K562 (cell line): ENCODE measurements around the gene CADM2. TPM values are rescaled to one million over a fixed set of nuclear protein-coding genes. Genes with fewer than 3 reads are reported as not detected.

Source experiments
- ATAC-seq: fragments of 200-7000 bp; cut with Tn5 transposase; 3 replicates; pipeline ENCODE4 v1.9.1; 2020; ENCODE audit warnings: moderate library complexity
- BruUV-seq: library from RNA; stranded (reverse); fragments of 400-500 nt; replicated peaks from 2 replicates; lab custom pipeline; 2021; lab: Mats Ljungman, UMichigan
- CTCF ChIA-PET: fragments of 300-600 bp; formaldehyde crosslinking; extraction: SDS; loops from one replicate; lab custom pipeline; 2021; ENCODE audit warnings: low intra/inter-chr PET ratio; lab: Yijun Ruan, JAX
- POLR2A ChIA-PET: fragments of 300-600, 350-650 bp; sonication (Branson Sonifier 250); formaldehyde crosslinking; extraction: SDS; loops from one replicate; lab custom pipeline; 2021; ENCODE audit warnings: antibody characterized with exemption, inconsistent platforms; lab: Yijun Ruan, JAX
- DNase-seq, 4 experiments: peaks; one replicate each; pipeline versions ENCODE4 v3.0.0 to v3.0.0-alpha.2; 2011 to 2018; ENCODE audit warnings: low spot score in 3 of 4, mixed read lengths in 3 of 4; ENCODE audit errors: extremely low read depth in 1 of 4
- FAIRE-seq: peaks from 2 replicates; lab custom pipeline; 2011; peaks lifted over from hg19 to GRCh38; lab: Jason Lieb, UNC
- H2AFZ ChIP-seq: 2 replicates; pipeline ENCODE4 v1.6.0; 2011; ENCODE audit warnings: low read depth, low read length, control low read depth, inconsistent platforms
- H3K27ac ChIP-seq: fragments of 200-600 bp; 3 replicates; pipeline ENCODE4 v1.8.0; 2011; ENCODE audit warnings: low read depth, mild to moderate bottlenecking, control low read depth, inconsistent platforms, low read length, moderate library complexity, mixed read lengths; ENCODE audit errors: extremely low read depth
- H3K27me3 ChIP-seq, 2 experiments: fragments of 300-600 bp in 1 of 2; 2 replicates in 1 of 2; 3 replicates in 1 of 2; pipeline versions ENCODE4 v1.6.0 to v1.8.0; 2011; ENCODE audit warnings: inconsistent platforms in 2 of 2, low read length in 2 of 2, mild to moderate bottlenecking in 1 of 2, mixed read lengths in 1 of 2, moderate library complexity in 1 of 2; ENCODE audit not compliant: control insufficient read depth in 2 of 2, insufficient read depth in 2 of 2
- H3K36me3 ChIP-seq: fragments of 300-600 bp; 3 replicates; pipeline ENCODE4 v1.8.0; 2011; ENCODE audit warnings: mild to moderate bottlenecking, low read length, inconsistent platforms; ENCODE audit not compliant: control insufficient read depth, insufficient read depth
- H3K4me1 ChIP-seq, 2 experiments: fragments of 200-600 bp in 1 of 2; replicated peaks in 1 of 2; 2 replicates in 1 of 2; 3 replicates in 1 of 2; pipeline versions ENCODE4 v1.5.1 to v1.8.0; 2011; ENCODE audit warnings: inconsistent platforms in 2 of 2, low read length in 2 of 2, mild to moderate bottlenecking in 1 of 2, mixed read lengths in 1 of 2, moderate library complexity in 1 of 2; ENCODE audit not compliant: control insufficient read depth in 2 of 2, insufficient read depth in 2 of 2
- H3K4me2 ChIP-seq: 2 replicates; pipeline ENCODE4 v1.6.1; 2011; ENCODE audit warnings: low read length, control low read depth, inconsistent platforms, mixed read lengths; ENCODE audit not compliant: insufficient read depth
- H3K4me3 ChIP-seq: fragments of 200-600 bp; sonication (generic), shearing (Covaris generic); 2 replicates; pipeline ENCODE4 v1.5.1; 2016; ENCODE audit warnings: control low read depth, inconsistent platforms
- H3K79me2 ChIP-seq: fragments of 200-600 bp; 3 replicates; pipeline ENCODE4 v1.8.0; 2011; ENCODE audit warnings: low read length, inconsistent platforms; ENCODE audit not compliant: control insufficient read depth, insufficient read depth
- H3K9ac ChIP-seq, 2 experiments: 2 replicates each; pipeline versions ENCODE4 v1.6.0 to v1.6.1; 2011; ENCODE audit warnings: low read depth in 2 of 2, low read length in 2 of 2, control low read depth in 1 of 2, inconsistent platforms in 1 of 2, mild to moderate bottlenecking in 1 of 2, mixed read lengths in 1 of 2; ENCODE audit not compliant: insufficient read depth in 1 of 2
- H3K9me1 ChIP-seq: one replicate; pipeline ENCODE4 v1.6.0; 2011; ENCODE audit warnings: inconsistent platforms, mild to moderate bottlenecking, low read length, moderate library complexity; ENCODE audit not compliant: control insufficient read depth, insufficient read depth
- H3K9me3 ChIP-seq: replicated peaks from 2 replicates; pipeline ENCODE4 v1.5.1; 2011; ENCODE audit warnings: low read depth, low read length, inconsistent platforms; ENCODE audit not compliant: control insufficient read depth, insufficient read depth
- H4K20me1 ChIP-seq: replicated peaks from 2 replicates; pipeline ENCODE4 v1.6.1; 2011; ENCODE audit warnings: low read length, inconsistent platforms, mixed read lengths; ENCODE audit not compliant: control insufficient read depth, insufficient read depth
- FOXM1 ChIP-seq, 2 experiments: fragments of 450-650 bp in 1 of 2; sonication (generic) in 1 of 2; formaldehyde crosslinking in 1 of 2; IDR thresholded peaks; 2 replicates each; pipeline versions ENCODE4 v1.6.1 to v1.9.0; 2017 to 2022; ENCODE audit warnings: low read depth in 2 of 2, mild to moderate bottlenecking in 2 of 2, missing genetic modification reagents in 1 of 2, moderate library complexity in 1 of 2
- MEF2A ChIP-seq: IDR thresholded peaks from 2 replicates; pipeline ENCODE4 v1.6.1; 2011; ENCODE audit warnings: low read depth, mild to moderate bottlenecking, low read length, moderate library complexity; ENCODE audit not compliant: control insufficient read depth
- MTA3 ChIP-seq: fragments of 450-650 bp; formaldehyde crosslinking; IDR thresholded peaks from 2 replicates; pipeline ENCODE4 v1.6.1; 2017; ENCODE audit warnings: mild to moderate bottlenecking, borderline replicate concordance
- PURB ChIP-seq: sonication (generic); formaldehyde crosslinking; IDR thresholded peaks from 2 replicates; pipeline ENCODE4 v1.9.0; 2021; ENCODE audit warnings: low read depth, mild to moderate bottlenecking, missing genetic modification reagents
- SNRNP70 ChIP-seq: fragments of 200-400 bp; formaldehyde crosslinking; optimal IDR thresholded peaks from 2 replicates; pipeline ENCODE3; 2017; ENCODE audit warnings: low read depth, low read length
- WGBS: fragments of 100-300 bp; shearing (Covaris generic); methylation state at CpG from one replicate; pipeline ENCODE4 v1.1.6; 2016; ENCODE audit warnings: low coverage, mixed read lengths; ENCODE audit not compliant: insufficient coverage; ENCODE audit errors: missing lambda C conversion rate; 5-methylcytosine and 5-hydroxymethylcytosine counted together
- in situ Hi-C: fragments of 300-500 bp; cut with MboI; formaldehyde crosslinking; loops from 4 replicates; pipeline ENCODE4 v1.15.0; 2018; ENCODE audit warnings: inconsistent platforms, mixed read lengths
- intact Hi-C: fragments of 100-400 bp; cut with micrococcal nuclease; formaldehyde crosslinking; loops from 2 replicates; pipeline ENCODE4 v1.14.2; 2022
- polyA plus RNA-seq, 8 experiments: library from polyadenylated mRNA; depleted of rRNA in 4 of 8; stranded (reverse) in 5 of 8; unstranded in 3 of 8; fragments of >200 nt; fragmentation: Nextera tagmentation in 2 of 8; fragmentation: Illumina TruSeq in 1 of 8; extraction: Ambion mirVana in 2 of 8; extraction: Trizol in 1 of 8; gene quantifications; 2 replicates each; pipeline versions ENCODE4 v1.2.1 to v1.2.3, GENCODE V29; 2011 to 2014; ENCODE audit warnings: inconsistent platforms in 1 of 8, missing spikeins in 1 of 8
- total RNA-seq, 7 experiments: library from RNA; depleted of rRNA in 6 of 7; stranded (reverse); fragments of >200 nt in 6 of 7; fragmentation: Illumina TruSeq in 2 of 7; extraction: Trizol in 2 of 7; gene quantifications; 2 replicates each; pipeline versions ENCODE4 v1.2.1 to v1.2.3, GENCODE V29; 2011 to 2021; ENCODE audit warnings: low replicate concordance in 1 of 7
- TF ChIP-seq, protein P1 (sequence below): sonication (generic); formaldehyde crosslinking; IDR thresholded peaks from 2 replicates; pipeline ENCODE4 v1.8.0; 2022; ENCODE audit warnings: mild to moderate bottlenecking, missing genetic modification reagents, borderline replicate concordance
- TF ChIP-seq, protein P2 (sequence below), 3 experiments: IDR thresholded peaks in 2 of 3; conservative IDR thresholded peaks in 1 of 3; 2 replicates each; pipeline ENCODE4 v1.5.1; 2011 to 2012; ENCODE audit warnings: low read length in 3 of 3, mild to moderate bottlenecking in 3 of 3, control low read depth in 2 of 3, improper control_type of control experiment in 1 of 3, inconsistent platforms in 1 of 3, low read depth in 1 of 3, mixed read lengths in 1 of 3, moderate library complexity in 1 of 3; ENCODE audit not compliant: insufficient read depth in 2 of 3
- TF ChIP-seq, protein P3 (sequence below): sonication (generic); formaldehyde crosslinking; IDR thresholded peaks from 2 replicates; pipeline ENCODE4 v1.8.0; 2022; ENCODE audit warnings: missing genetic modification reagents, mild to moderate bottlenecking, borderline replicate concordance
- TF ChIP-seq, protein P4 (sequence below): fragments of 250-450 bp; sonication (Bioruptor Pico); IDR thresholded peaks from 2 replicates; pipeline ENCODE4 v1.4.0; 2020; ENCODE audit warnings: mild to moderate bottlenecking, moderate library complexity

CADM2 gene
- total and polyA plus RNA-seq, 9 of the 15 experiments (the other 6 are each of a cell fraction or from before 2014, with no cell fraction given): 0.11 to 3.2 (median 0.95) TPM

DNA sequence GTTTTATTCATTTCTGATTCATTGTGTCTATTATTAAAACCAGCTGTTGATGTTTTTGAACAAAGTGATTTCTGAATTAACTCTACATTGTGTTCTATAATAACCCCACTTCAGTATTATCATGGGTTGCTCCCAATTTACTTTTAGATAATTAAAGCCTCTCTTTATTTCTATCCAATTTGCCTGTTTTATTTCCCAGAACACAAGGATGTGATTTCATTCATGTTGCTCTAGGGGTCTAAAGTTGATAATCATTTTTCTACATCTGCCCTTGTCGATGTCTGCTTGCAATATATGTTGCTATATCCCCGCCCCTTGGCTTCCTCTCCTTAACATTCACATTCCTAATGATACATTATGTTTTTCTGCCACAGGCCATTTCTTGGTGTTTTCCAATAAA is 747.3 kb downstream of the CADM2 start:
- TF ChIP-seq FOXM1 (IDR thresholded peaks at IDR 0.05; ENCODE audit: low read depth) (no peak), FOXM1 (CRISPR knock-in tag; IDR thresholded peaks at IDR 0.05; ENCODE audit: low read depth) (no peak), MTA3 (no peak), MEF2A (no peak), SNRNP70 (no peak), PURB (no peak)
- TF ChIP-seq, protein P1, sequence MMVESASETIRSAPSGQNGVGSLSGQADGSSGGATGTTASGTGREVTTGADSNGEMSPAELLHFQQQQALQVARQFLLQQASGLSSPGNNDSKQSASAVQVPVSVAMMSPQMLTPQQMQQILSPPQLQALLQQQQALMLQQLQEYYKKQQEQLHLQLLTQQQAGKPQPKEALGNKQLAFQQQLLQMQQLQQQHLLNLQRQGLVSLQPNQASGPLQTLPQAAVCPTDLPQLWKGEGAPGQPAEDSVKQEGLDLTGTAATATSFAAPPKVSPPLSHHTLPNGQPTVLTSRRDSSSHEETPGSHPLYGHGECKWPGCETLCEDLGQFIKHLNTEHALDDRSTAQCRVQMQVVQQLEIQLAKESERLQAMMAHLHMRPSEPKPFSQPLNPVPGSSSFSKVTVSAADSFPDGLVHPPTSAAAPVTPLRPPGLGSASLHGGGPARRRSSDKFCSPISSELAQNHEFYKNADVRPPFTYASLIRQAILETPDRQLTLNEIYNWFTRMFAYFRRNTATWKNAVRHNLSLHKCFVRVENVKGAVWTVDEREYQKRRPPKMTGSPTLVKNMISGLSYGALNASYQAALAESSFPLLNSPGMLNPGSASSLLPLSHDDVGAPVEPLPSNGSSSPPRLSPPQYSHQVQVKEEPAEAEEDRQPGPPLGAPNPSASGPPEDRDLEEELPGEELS (CRISPR knock-in tag): no peak
- TF ChIP-seq, protein P2, sequence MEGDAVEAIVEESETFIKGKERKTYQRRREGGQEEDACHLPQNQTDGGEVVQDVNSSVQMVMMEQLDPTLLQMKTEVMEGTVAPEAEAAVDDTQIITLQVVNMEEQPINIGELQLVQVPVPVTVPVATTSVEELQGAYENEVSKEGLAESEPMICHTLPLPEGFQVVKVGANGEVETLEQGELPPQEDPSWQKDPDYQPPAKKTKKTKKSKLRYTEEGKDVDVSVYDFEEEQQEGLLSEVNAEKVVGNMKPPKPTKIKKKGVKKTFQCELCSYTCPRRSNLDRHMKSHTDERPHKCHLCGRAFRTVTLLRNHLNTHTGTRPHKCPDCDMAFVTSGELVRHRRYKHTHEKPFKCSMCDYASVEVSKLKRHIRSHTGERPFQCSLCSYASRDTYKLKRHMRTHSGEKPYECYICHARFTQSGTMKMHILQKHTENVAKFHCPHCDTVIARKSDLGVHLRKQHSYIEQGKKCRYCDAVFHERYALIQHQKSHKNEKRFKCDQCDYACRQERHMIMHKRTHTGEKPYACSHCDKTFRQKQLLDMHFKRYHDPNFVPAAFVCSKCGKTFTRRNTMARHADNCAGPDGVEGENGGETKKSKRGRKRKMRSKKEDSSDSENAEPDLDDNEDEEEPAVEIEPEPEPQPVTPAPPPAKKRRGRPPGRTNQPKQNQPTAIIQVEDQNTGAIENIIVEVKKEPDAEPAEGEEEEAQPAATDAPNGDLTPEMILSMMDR (IDR thresholded peaks at IDR 0.05 in 2 of 3, conservative IDR thresholded peaks at IDR 0.05 in 1 of 3; ENCODE audit: insufficient read depth in 2 of 3, low read depth in 1 of 3, low read length in 3 of 3): no peak
- TF ChIP-seq, protein P3, sequence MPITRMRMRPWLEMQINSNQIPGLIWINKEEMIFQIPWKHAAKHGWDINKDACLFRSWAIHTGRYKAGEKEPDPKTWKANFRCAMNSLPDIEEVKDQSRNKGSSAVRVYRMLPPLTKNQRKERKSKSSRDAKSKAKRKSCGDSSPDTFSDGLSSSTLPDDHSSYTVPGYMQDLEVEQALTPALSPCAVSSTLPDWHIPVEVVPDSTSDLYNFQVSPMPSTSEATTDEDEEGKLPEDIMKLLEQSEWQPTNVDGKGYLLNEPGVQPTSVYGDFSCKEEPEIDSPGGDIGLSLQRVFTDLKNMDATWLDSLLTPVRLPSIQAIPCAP (CRISPR knock-in tag): no peak
- TF ChIP-seq, protein P4, sequence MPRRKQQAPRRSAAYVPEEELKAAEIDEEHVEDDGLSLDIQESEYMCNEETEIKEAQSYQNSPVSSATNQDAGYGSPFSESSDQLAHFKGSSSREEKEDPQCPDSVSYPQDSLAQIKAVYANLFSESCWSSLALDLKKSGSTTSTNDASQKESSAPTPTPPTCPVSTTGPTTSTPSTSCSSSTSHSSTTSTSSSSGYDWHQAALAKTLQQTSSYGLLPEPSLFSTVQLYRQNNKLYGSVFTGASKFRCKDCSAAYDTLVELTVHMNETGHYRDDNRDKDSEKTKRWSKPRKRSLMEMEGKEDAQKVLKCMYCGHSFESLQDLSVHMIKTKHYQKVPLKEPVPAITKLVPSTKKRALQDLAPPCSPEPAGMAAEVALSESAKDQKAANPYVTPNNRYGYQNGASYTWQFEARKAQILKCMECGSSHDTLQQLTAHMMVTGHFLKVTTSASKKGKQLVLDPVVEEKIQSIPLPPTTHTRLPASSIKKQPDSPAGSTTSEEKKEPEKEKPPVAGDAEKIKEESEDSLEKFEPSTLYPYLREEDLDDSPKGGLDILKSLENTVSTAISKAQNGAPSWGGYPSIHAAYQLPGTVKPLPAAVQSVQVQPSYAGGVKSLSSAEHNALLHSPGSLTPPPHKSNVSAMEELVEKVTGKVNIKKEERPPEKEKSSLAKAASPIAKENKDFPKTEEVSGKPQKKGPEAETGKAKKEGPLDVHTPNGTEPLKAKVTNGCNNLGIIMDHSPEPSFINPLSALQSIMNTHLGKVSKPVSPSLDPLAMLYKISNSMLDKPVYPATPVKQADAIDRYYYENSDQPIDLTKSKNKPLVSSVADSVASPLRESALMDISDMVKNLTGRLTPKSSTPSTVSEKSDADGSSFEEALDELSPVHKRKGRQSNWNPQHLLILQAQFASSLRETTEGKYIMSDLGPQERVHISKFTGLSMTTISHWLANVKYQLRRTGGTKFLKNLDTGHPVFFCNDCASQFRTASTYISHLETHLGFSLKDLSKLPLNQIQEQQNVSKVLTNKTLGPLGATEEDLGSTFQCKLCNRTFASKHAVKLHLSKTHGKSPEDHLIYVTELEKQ: no peak
- H3K36me3 ChIP-seq: no peaks in the 10 kb centered on the region
- no peaks in the 10 kb centered on the region for H4K20me1 ChIP-seq
- in situ Hi-C loops: no loop called here
- no peaks in the 10 kb centered on the region for H3K4me1 ChIP-seq
- H3K79me2 ChIP-seq: no peaks in the 10 kb centered on the region
- H2AFZ ChIP-seq: no peak overlapping the region
- no peaks in the 10 kb centered on the region for H3K27me3 ChIP-seq
- H3K9me3 ChIP-seq: no peaks in the 10 kb centered on the region; the same call in 1 of the 2 replicates
- H3K9me1 ChIP-seq: no peaks in the 10 kb centered on the region
- no peak overlapping the region for H3K4me2 ChIP-seq
- ChIA-PET CTCF (no interaction called here), POLR2A (no interaction called here)
- intact Hi-C loops: no loop called here
- no peak for ATAC-seq
- no peak for FAIRE-seq
- no peak overlapping the region for H3K27ac ChIP-seq
- WGBS: 0% methylated on average over 2 of the region's 2 CpGs
- H3K4me3 ChIP-seq: no peak overlapping the region
- no TSS peak for BruUV-seq
- DNase-seq: no peak
- no peak overlapping the region for H3K9ac ChIP-seq
